HG03575 (cell line): ENCODE results near the gene TMEFF2.
A peak's percentile ranks its signal among the peaks of the same experiment; 100 is the strongest.
"Not testable (repeated sequence)": the region's sequence is repeated elsewhere in the genome, so short reads cannot be mapped to it uniquely, and the experiment has no call there.

Experiments used
- ATAC-seq: cut with Tn5 transposase; IDR thresholded peaks from one replicate; pipeline ENCODE4 v1.9.1; 2021; ENCODE audit not compliant: unreplicated experiment, insufficient number of reproducible peaks, low FRiP score; ENCODE audit errors: extremely low read depth

Gene TMEFF2

DNA sequence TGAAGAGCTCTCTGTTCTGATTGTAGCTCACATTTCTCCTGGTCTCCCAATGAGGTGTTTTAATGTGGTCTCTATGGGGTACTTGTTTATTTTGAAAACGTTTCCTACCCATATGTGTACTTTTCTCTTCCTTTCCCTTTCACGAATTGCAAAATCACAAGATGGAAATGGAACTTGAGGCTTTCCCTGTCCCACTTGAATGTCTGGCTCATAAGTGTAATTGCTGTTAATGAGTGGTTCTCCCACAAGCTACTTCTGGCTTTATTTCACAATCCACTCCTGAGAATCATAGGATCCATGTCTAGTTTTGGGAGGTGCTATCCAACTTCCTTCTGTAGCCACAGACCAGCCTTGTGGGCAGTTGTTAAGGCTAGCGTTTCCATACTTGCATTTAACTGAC, 266.7 kb downstream of the TMEFF2 start:
- no peak for ATAC-seq

DNA sequence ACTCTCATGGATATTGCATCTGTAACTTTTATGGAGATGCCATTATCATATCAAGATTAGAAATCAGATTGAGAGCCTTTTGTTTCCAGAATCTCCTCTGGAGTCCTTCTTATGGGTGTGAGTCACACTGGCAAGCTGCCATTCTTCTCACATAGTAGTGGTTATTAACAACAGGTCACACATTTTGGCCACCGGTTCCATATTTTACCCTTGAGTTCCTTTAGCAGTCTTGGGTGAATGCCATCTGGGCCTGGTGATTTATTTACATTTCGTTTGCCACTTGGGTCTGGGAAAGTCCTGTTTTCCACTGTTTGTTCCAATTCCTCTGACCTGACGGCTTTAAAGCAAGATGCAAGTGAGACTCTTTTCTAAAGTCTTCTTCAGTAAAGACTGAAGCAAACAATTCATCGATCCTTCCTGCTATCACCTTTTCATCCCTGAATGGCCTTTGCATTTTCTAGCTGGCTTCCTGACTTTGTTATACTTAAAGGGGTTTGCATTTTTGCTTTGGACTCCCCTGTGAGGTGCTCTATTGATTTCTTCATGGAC, 267.3 kb downstream of the TMEFF2 start:
- ATAC-seq, result no peak

DNA sequence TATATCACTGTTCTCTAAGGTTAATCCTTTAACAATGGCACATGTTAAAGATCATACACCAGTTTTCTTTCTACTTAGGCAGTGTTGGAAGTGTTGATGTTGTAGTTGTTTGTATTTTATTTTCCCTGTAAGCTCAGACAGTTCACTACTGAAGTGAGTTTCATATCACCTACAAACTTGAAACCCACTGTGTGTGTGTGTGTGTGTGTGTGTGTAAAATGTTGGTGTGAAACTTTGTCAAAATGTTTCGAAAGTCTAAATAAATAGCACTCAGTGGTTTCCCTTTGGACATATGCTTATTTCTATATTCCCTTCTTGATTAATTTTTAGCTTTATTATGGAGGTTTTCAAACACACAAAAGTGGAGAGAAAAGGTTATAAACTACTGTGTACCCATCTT, 268.1 kb downstream of the TMEFF2 start:
- ATAC-seq, result no peak

- ATAC-seq, result no peak
Observed at GRCh38 chr2:191923652-191923997, 271.1 kb downstream of the TMEFF2 start.

- ATAC-seq, result peak; percentile 99
Observed at GRCh38 chr2:191922736-191923651, 271.7 kb downstream of the TMEFF2 start.

GRCh38 chr2:191921650-191922049, 273.1 kb downstream of the TMEFF2 start:
- ATAC-seq, result not testable (repeated sequence)

DNA sequence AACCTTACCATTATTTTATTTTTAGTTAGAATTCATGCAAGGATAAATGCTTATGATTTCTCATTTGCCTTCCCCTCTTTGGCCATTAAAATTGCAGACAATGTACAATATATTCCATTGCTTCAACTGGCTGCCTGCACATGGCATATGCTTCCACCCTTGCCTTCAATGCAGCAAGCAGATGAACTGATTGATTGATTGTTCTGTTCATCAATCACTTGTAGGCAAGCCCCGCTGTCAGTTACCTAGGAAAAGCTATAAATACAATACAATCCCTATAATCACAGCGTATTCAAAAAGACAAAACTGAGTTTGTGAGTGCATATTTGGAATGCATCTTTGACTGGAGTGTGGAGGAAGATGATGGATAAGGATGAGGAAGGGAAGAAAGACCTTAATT, 274.2 kb downstream of the TMEFF2 start:
- no peak for ATAC-seq

- ATAC-seq, result no peak
Observed at GRCh38 chr2:191917967-191918651, 276.6 kb downstream of the TMEFF2 start.

DNA sequence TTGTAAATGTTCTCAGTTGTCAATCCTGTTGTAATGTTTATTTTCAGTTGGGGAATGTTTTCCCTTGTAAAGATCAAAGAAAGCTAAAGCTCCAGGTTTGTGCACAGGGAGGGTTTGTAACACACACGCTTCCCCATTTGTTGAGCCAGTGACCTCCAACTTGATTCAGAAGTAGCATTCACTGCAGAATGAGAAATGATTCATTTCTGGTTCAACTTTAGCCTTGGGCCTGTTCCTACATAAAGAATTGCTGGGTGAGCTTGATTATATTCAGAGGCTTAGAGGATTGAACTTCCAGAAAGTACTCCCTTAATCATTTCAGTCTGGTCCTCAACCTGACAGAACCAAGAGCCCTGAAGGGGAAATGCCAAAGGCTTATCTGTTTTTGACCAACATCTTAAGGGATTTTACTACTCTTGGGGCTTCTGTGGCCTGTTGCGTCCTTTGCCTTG, 277.3 kb downstream of the TMEFF2 start:
- ATAC-seq, result no peak

GRCh38 chr2:191916826-191917225, 277.9 kb downstream of the TMEFF2 start:
- no peak for ATAC-seq

DNA sequence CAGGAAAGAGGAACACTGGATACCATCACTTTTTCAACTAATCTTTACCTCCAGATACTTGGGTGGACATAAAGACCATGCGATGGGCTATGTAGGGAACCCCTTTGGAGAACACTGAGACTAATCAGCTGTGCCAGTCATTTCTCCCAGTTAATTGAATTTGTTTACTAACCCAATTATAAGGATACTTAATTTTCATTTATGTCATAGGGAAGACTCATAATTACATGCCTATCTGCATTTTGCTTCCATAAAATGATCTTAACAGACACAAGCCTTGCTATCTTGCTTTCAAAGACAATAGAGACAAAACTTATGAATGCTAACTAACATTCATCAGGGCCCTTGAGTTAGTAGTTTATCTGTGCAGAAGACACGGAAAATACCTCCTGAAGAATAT, 279.0 kb downstream of the TMEFF2 start:
- ATAC-seq, result no peak

DNA sequence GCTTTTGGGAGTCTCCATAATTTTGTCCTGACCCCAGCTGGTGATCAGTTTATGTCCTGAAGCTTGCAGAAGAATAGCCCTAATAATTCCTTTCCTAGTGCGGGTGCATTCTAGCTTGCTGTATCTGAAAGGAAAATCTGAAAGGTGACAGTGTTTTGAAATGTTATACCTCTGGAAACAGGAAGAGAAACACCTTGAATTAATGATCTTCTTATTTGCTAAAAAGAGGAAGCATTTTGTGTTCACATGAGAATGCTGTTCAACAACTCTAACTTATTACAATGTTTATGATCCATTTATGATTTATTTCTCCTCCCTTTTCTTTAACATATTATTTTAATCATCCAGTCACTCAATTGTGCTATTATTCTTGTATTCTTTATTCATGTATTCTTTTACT, 280.9 kb downstream of the TMEFF2 start:
- no peak for ATAC-seq

DNA sequence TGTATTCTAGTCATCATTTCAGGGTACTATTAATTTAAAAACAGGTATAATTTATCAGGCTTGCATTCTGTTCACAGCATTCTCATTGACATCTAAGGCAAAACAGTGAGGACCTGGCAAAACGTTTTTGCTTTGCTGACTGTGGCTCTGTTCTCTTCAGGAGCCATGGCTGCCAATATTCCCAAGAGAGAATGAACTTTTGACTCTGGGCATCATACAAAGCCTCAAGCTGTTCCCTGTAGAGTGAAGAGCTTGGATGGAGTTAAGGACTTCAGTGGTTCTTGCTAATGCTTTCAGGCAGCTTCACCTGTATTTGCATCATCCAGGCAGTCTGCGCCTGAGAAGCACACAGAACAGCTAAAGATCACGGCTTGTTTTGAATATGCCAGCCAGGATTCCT, 282.0 kb downstream of the TMEFF2 start:
- no peak for ATAC-seq

DNA sequence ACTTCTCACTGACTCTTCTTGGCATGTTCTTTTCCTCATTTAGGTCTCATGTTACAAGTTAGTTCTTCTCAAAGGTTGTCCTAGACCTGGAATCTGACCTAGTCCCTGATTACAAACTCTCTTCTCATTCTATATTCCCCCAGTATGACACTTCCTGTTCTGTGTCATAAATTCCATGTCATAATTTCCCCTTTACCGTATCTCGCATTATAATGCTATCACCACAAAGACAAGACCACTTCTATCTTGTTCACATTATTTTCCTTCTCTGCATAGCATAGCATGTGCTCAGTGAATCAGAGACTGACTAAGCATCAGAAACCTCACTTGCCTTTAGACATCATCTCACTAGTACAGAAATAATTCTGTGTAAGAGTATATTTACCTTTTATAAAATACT, 284.2 kb downstream of the TMEFF2 start:
- ATAC-seq, result no peak

DNA sequence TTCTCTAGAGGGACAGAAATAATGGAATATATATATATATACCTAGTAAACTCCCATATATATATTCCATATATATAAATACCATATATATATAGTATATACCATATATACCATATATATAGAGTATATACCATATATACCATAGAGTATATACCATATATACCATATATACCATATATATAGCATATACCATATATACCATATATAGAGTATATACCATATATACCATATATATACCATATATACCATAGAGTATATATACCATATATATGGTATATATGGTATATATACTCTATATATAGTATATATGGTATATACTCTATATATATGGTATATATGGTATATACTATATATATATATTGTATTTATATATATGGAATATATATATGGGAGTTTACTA, 285.9 kb downstream of the TMEFF2 start:
- no peak for ATAC-seq

- no peak for ATAC-seq
Observed at GRCh38 chr2:191907545-191907944, 287.2 kb downstream of the TMEFF2 start.

DNA sequence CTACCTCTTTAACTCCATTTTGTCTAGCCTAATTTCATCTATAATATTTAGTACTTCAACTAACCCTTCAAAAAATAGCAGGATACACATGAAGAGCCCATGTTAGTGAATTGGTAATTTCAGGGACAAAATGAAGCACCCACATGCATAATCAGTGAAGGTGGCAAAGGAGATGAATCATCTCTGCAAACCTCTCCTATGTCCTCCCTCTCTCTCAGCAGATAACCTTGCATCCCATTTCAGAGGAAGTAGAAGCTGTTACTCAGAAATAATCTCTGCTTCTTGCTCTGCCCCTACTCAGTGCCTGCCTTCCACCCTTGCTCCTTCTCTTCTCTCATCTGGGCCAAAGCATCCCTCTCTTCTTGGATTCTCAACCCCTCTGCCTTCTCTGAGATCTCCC, 287.6 kb downstream of the TMEFF2 start:
- no peak for ATAC-seq

- ATAC-seq, result no peak
Observed at GRCh38 chr2:191905336-191905735, 289.4 kb downstream of the TMEFF2 start.

- ATAC-seq, result no peak
Observed at GRCh38 chr2:191901031-191901430, 293.7 kb downstream of the TMEFF2 start.

DNA sequence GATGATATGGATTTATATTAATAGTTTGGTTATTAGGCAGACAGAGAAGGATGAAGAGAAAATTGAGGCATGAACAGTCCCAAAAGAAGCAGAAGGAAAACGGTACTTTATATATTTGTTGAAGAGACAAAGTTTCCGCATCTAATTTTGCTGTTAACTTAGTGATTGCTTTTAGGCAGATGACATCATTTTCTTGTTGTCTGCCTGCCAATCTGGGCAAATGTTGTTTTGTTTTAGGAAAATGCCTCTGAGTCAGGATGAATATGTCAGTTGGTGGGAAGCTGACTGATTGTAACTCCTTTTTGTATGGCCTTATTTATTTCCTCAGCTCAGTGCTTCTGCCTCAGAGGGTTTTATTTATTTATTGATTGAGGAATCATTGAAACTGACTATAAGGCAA, 295.3 kb downstream of the TMEFF2 start:
- ATAC-seq, result no peak
